ENCODE data around the gene SLC15A3. TPM values are rescaled to one million over a fixed set of nuclear protein-coding genes. Genes with fewer than 3 reads are reported as not detected.

Gene SLC15A3
- total RNA-seq, 4 donors from 2014 or later: 4.0 to 11.5 (median 7.9) TPM

DNA sequence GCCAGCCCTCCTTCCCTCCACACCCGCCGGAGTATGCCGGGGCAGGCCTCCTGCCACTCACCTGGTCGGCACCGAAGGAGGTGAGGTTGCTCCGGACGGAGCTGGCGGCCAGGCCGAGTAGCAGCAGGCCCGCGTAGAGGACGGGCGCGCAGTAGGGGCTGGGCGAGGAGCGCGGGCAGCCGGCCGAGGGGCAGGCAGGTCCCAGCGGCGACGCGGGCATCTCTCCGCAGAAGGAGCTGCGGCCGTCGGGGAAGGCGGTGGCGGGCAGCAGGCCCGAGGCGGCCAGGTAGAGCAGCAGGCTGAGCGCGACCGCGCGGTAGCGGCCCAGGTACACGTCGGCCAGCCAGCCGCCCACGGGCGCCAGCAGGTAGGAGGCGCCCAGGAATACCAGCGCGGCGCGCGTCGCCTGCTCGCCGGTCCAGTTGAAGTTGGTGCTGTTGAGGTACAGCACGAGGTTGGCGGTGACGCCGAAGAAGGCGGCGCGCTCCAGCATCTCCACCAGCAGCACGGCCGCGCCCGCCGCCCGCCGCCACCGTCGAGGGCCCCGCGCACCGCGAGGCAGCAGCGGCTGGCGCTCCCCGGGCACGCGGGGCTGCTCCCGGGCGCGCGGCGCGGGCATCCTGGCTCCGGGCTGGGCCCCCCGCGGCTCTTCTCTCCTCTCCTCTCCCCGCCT is 907 bp downstream of the SLC15A3 start:
- intact Hi-C loops (cut with DNase I): no loop called here
- WGBS, 2 donors: 20 to 45% methylated on average over 2 to 4 of the region's 86 CpGs
- H3K4me3 ChIP-seq: peak overlapping the region; percentile 22 to 69 (median 50)
- DNase-seq: no peak
- H3K27me3 ChIP-seq: peaks cover 0 to 4% (median 0%) of the 10 kb centered on the region in 4 donors
- H3K27ac ChIP-seq: peak overlapping the region; percentile 69 to 87 (median 85)
- peaks cover 16 to 60% (median 24%) of the 10 kb centered on the region in 3 donors for H3K4me1 ChIP-seq
- H3K36me3 ChIP-seq: peaks cover 0 to 5% (median 5%) of the 10 kb centered on the region in 3 donors
- no peak for TF ChIP-seq POLR2A (IDR thresholded peaks at IDR 0.05)
- no peak for TF ChIP-seq CTCF (IDR thresholded peaks at IDR 0.05)
- H3K9me3 ChIP-seq: no peaks in the 10 kb centered on the region

- intact Hi-C loops (cut with DNase I): no loop called here
- Histone ChIP-seq H3K36me3 (peaks cover 0 to 12% (median 5%) of the 10 kb centered on the region in 3 donors), H3K27ac (no peak overlapping the region), H3K4me1 (peaks cover 16 to 60% (median 24%) of the 10 kb centered on the region in 3 donors), H3K27me3 (peaks cover 0 to 4% (median 0%) of the 10 kb centered on the region in 4 donors), H3K4me3 (peak overlapping the region in 3 of 4 donors; percentile 49 to 69 (median 50)), H3K9me3 (no peaks in the 10 kb centered on the region)
- no peak for TF ChIP-seq POLR2A (IDR thresholded peaks at IDR 0.05)
- no peak for TF ChIP-seq CTCF (IDR thresholded peaks at IDR 0.05)
- 79 to 86% methylated on average over 5 to 6 of the region's 6 CpGs for WGBS, 2 donors
- DNase-seq: no peak
These were observed 2.0 kb downstream of the SLC15A3 start for GRCh38 chr11:60950024-60950423.

DNA sequence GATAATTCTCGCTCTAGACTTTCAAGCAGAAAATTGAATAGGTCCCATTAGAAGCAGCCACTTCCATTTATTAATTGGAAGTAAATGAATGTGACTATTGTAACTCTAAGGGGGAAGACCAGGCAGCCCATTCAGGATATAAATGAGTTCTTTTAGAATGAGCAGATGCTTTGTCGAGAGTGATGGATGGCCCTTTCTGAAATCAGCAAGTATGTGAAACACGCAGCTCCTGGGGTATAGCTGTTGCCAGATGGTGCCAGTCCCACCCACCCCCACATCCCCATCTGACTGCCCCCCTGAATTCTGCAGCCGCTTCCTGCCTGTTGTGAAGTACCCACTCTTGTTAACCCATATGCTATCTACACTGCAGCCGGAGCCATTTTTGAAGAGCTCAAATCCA is 3.7 kb downstream of the SLC15A3 start:
- Histone ChIP-seq H3K27ac (no peak overlapping the region), H3K36me3 (peaks cover 0 to 23% (median 9%) of the 10 kb centered on the region in 3 donors), H3K27me3 (peaks cover 0 to 4% (median 0%) of the 10 kb centered on the region in 4 donors), H3K9me3 (no peaks in the 10 kb centered on the region), H3K4me3 (no peak overlapping the region), H3K4me1 (peaks cover 21 to 74% (median 29%) of the 10 kb centered on the region in 3 donors)
- WGBS, 2 donors: 81 to 87% methylated on average over 4 to 5 of the region's 5 CpGs
- no peak for DNase-seq
- intact Hi-C loops (cut with DNase I): no loop called here
- no peak for TF ChIP-seq POLR2A (IDR thresholded peaks at IDR 0.05)
- no peak for TF ChIP-seq CTCF (IDR thresholded peaks at IDR 0.05)

DNA sequence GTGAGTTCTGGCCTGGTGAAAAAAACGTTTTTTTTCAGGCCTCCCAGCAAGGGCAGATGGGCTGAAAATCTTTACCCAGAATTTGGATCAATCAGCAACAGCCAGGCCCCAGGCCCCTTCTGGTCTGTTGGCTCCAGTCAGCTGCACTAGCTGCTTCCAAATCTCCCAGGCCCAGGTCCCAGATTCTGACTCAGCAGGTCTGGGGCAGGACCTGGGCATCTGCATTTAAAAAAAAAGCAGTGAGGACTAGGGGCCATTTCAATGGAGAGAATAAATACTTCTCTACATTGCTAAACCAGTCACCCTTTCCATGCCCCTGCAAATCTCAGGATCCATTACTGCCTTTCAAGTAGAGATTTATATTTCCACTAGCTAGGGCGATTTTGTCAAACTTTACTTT is 4.3 kb downstream of the SLC15A3 start:
- TF ChIP-seq CTCF (IDR thresholded peaks at IDR 0.05) (no peak), POLR2A (IDR thresholded peaks at IDR 0.05) (no peak)
- peaks cover 23 to 76% (median 30%) of the 10 kb centered on the region in 3 donors for H3K4me1 ChIP-seq
- no peak for DNase-seq
- H3K27me3 ChIP-seq: peaks cover 0 to 4% (median 0%) of the 10 kb centered on the region in 4 donors
- H3K4me3 ChIP-seq: no peak overlapping the region
- intact Hi-C loops (cut with DNase I): no loop called here
- no peak overlapping the region for H3K27ac ChIP-seq
- no peaks in the 10 kb centered on the region for H3K9me3 ChIP-seq
- 46 to 49% methylated on average over 2 of the region's 2 CpGs for WGBS, 2 donors
- H3K36me3 ChIP-seq: peaks cover 0 to 27% (median 10%) of the 10 kb centered on the region in 3 donors

GRCh38 chr11:60946601-60947264 is 5.2 kb downstream of the SLC15A3 start:
- TF ChIP-seq CTCF (IDR thresholded peaks at IDR 0.05) (no peak), POLR2A (IDR thresholded peaks at IDR 0.05) (no peak)
- H3K4me3 ChIP-seq: no peak overlapping the region
- peaks cover 0 to 4% (median 0%) of the 10 kb centered on the region in 4 donors for H3K27me3 ChIP-seq
- 81 to 85% methylated on average over 13 to 15 of the region's 15 CpGs for WGBS, 2 donors
- no peak overlapping the region for H3K27ac ChIP-seq
- DNase-seq: no peak
- intact Hi-C loops (cut with DNase I): no loop called here
- H3K36me3 ChIP-seq: peaks cover 0 to 37% (median 10%) of the 10 kb centered on the region in 3 donors
- H3K9me3 ChIP-seq: no peaks in the 10 kb centered on the region
- H3K4me1 ChIP-seq: peaks cover 33 to 76% (median 34%) of the 10 kb centered on the region in 3 donors

Data from esophagus squamous epithelium (tissue), 5 donors.